Prostate gland (tissue), 2 donors: ENCODE results near the gene MGAT5. TPM values are rescaled to one million over a fixed set of nuclear protein-coding genes. Genes with fewer than 3 reads are reported as not detected.

Experiments
- DNase-seq: peaks from one replicate; pipeline ENCODE4 v3.0.0-alpha.2; 2019; ENCODE audit warnings: low spot score
- H3K27ac ChIP-seq, 2 donors: fragments of 200-600 bp; sonication (generic); 2 replicates each; pipeline ENCODE4 v1.5.1; 2017 to 2019
- H3K27me3 ChIP-seq: fragments of 200-600 bp; sonication (generic); replicated peaks from 2 replicates; pipeline ENCODE4 v1.5.1; 2019; ENCODE audit not compliant: insufficient read depth
- H3K36me3 ChIP-seq, 2 donors: fragments of 200-600 bp; sonication (generic); 1 replicate in 1 of 2; 2 replicates in 1 of 2; pipeline versions ENCODE4 v1.5.1 to v1.8.1; 2017 to 2019
- H3K4me1 ChIP-seq: fragments of 200-600 bp; sonication (generic); replicated peaks from 2 replicates; pipeline ENCODE4 v1.5.1; 2019
- H3K4me3 ChIP-seq, 2 donors: fragments of 200-600 bp; sonication (generic); 2 replicates each; pipeline ENCODE4 v1.5.1; 2017 to 2019
- H3K9me3 ChIP-seq: fragments of 200-600 bp; sonication (generic); 2 replicates; pipeline ENCODE4 v1.5.1; 2017
- POLR2A ChIP-seq: fragments of 450-650 bp; IDR thresholded peaks from one replicate; pipeline ENCODE4 v1.6.1; 2016; ENCODE audit warnings: antibody characterized with exemption, mild to moderate bottlenecking
- POLR2AphosphoS5 ChIP-seq: sonication (generic); formaldehyde crosslinking; IDR thresholded peaks from one replicate; pipeline ENCODE4 v1.6.1; 2017; ENCODE audit warnings: antibody characterized with exemption
- WGBS: methylation state at CpG from one replicate; pipeline ENCODE4 v1.1.5; 2018; 5-methylcytosine and 5-hydroxymethylcytosine counted together
- intact Hi-C: fragments of 100-400 bp; cut with DNase I; formaldehyde crosslinking; loops from one replicate; pipeline ENCODE4 v1.14.2; 2022
- total RNA-seq, 2 donors: library from RNA; depleted of rRNA; stranded (reverse); fragments of >200 nt; gene quantifications; one replicate each; pipeline ENCODE4 v1.1.0, GENCODE V29; 2016
- TF ChIP-seq, protein P1 (sequence below), 4 experiments: fragments of 200-600 bp in 2 of 4; fragments of 450-650 bp in 2 of 4; sonication (generic) in 2 of 4; IDR thresholded peaks; 1 replicate in 3 of 4; 2 replicates in 1 of 4; pipeline ENCODE4 v1.5.1; 2016 to 2019; ENCODE audit warnings: antibody characterized with exemption in 4 of 4, mild to moderate bottlenecking in 2 of 4, moderate library complexity in 2 of 4

Gene MGAT5
- total RNA-seq, 2 donors from 2014 or later, result 20.1 to 83.2 TPM

DNA sequence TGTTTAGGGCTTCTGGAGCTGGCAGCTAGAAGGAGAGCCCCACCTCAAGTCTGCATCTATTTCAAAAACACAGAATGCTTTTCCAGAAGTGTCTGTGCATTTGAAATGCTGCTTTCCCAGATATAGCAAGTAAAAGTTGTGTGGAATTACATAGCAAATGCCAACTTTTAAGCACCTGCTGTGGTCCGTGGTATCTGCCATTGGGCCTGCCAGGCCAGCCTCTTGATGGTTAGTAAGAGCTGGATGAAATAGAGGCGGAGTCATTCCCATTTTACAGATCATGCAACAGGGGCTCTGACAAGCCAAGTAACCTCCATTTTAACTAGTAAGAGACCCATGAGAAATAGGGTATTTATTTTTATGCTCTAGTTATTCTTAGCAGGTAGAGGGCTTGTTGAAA lies 61.6 kb downstream of the MGAT5 start:
- intact Hi-C loops, result no loop called here
- Histone ChIP-seq H3K36me3 (no peaks in the 10 kb centered on the region), H3K9me3 (no peaks in the 10 kb centered on the region), H3K27ac (no peak overlapping the region), H3K4me3 (no peak overlapping the region), H3K4me1 (no peaks in the 10 kb centered on the region), H3K27me3 (no peaks in the 10 kb centered on the region)
- 91% methylated on average over 2 of the region's 2 CpGs for WGBS
- DNase-seq, result no peak
- no peak for TF ChIP-seq POLR2A
- TF ChIP-seq, protein P1, sequence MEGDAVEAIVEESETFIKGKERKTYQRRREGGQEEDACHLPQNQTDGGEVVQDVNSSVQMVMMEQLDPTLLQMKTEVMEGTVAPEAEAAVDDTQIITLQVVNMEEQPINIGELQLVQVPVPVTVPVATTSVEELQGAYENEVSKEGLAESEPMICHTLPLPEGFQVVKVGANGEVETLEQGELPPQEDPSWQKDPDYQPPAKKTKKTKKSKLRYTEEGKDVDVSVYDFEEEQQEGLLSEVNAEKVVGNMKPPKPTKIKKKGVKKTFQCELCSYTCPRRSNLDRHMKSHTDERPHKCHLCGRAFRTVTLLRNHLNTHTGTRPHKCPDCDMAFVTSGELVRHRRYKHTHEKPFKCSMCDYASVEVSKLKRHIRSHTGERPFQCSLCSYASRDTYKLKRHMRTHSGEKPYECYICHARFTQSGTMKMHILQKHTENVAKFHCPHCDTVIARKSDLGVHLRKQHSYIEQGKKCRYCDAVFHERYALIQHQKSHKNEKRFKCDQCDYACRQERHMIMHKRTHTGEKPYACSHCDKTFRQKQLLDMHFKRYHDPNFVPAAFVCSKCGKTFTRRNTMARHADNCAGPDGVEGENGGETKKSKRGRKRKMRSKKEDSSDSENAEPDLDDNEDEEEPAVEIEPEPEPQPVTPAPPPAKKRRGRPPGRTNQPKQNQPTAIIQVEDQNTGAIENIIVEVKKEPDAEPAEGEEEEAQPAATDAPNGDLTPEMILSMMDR (IDR thresholded peaks at IDR 0.05), result no peak
- TF ChIP-seq POLR2AphosphoS5, result no peak

DNA sequence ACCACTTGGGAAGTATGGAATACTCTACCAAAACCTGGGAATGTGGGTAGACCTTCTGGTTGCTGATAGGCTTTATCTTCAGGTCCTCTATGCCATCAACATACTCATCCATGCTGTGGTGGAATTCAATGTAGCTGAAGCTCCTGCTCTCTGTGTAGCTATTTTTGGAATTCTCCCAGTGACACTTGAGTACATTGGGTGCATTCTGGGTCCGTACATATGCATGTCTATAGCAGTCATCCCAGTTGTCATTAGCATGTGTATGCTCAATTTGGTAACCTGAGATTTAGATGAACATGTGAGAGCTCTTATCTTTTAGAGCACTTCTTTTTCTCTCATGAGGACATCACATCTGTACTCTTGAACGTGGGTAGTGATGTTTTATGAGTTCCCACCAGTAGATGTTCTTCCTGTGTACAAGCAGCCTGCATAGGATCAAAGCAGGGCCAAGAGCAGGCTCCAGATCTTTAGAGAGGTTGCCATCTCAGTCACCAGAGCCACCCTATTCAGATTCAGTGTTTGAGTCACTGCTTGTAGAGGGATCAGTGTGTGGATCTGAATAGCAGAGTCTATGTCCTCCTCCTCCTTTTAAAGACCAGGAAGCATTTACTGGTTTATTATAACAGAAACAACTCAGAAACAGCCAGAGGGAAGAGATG lies 65.9 kb downstream of the MGAT5 start:
- 63% methylated on average over 2 of the region's 2 CpGs for WGBS

DNA sequence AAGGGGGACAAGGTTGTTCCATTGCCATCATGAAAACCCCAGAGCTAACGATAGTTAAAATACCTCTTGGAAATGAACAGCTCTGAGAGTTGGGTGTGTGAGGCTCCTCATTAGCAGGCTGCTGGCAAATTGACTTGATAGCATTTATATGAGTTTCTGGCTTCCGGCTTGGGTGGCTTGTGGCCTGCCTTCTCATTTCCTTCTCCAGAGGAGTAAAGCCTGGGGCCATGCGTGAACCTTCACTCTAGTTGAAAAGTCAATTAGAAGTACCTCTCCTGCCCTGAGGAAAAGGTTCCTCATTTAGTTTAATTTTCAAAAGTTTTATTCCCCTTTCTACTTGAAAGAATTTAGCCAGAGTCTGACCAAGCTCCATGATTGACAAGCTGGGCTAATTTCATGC lies 67.1 kb downstream of the MGAT5 start:
- TF ChIP-seq POLR2AphosphoS5 (no peak), POLR2A (no peak)
- TF ChIP-seq, protein P1 (IDR thresholded peaks at IDR 0.05), result no peak
- Histone ChIP-seq H3K4me3 (no peak overlapping the region), H3K27ac (no peak overlapping the region), H3K36me3 (no peaks in the 10 kb centered on the region), H3K4me1 (no peaks in the 10 kb centered on the region), H3K27me3 (no peaks in the 10 kb centered on the region), H3K9me3 (no peaks in the 10 kb centered on the region)
- 86% methylated on average over 3 of the region's 3 CpGs for WGBS
- intact Hi-C loops, result no loop called here
- DNase-seq, result no peak

More for the DNA sequence above, 65.9 kb downstream of the MGAT5 start:
- Histone ChIP-seq H3K4me1 (no peaks in the 10 kb centered on the region), H3K4me3 (no peak overlapping the region), H3K9me3 (no peaks in the 10 kb centered on the region), H3K36me3 (no peaks in the 10 kb centered on the region), H3K27me3 (no peaks in the 10 kb centered on the region), H3K27ac (no peak overlapping the region)
- intact Hi-C loops, result no loop called here
- TF ChIP-seq, protein P1 (IDR thresholded peaks at IDR 0.05), result no peak
- TF ChIP-seq POLR2A (no peak), POLR2AphosphoS5 (no peak)
- no peak for DNase-seq

DNA sequence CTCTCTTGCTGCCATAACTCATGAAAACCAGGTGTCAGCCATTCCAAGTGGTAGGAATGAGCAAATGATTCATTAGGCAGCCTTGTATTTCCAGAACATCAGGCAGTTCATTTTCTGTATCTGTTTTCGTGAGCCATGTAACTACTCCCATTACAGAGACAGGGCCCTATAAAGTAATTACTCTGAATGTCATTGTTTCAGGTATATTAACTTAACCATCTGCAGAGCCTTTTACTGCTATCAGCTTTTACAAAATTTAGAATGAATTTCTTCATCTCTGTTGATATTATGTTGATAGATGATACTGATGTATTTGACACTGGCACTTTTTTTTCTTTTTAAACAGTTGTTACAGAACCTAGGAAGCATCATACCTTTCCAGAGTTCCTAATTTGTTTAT lies 69.9 kb downstream of the MGAT5 start:
- no peak for DNase-seq
- H3K4me3 ChIP-seq, result no peak overlapping the region
- H3K4me1 ChIP-seq, result no peaks in the 10 kb centered on the region
- 97% methylated on average over 1 of the region's 1 CpG for WGBS
- H3K9me3 ChIP-seq, result no peaks in the 10 kb centered on the region
- no peaks in the 10 kb centered on the region for H3K27me3 ChIP-seq
- no peak overlapping the region for H3K27ac ChIP-seq
- intact Hi-C loops, result no loop called here
- TF ChIP-seq, protein P1 (IDR thresholded peaks at IDR 0.05), result no peak
- TF ChIP-seq POLR2A (no peak), POLR2AphosphoS5 (no peak)
- no peaks in the 10 kb centered on the region for H3K36me3 ChIP-seq

DNA sequence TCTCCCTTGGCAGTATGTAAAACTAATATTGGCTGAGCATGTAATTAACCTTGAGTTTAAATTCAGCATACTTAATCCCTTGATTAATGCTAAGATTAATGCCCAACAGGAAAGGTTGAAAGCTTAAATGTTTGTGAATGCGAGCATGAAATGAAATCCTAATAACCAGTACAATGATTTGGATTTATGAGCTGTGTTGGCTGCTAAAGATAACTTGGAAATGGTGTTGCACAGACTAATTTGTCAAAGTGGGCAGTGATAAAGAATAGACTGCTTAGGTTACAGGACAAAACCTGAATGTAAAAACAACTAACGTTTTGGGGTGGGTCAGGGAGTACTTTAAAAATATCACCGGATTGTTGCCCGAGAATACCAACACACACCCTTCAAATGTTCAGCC lies 70.6 kb downstream of the MGAT5 start:
- no peak for TF ChIP-seq POLR2A
- TF ChIP-seq, protein P1 (IDR thresholded peaks at IDR 0.05), result no peak
- no peak for TF ChIP-seq POLR2AphosphoS5
- no peaks in the 10 kb centered on the region for H3K9me3 ChIP-seq
- H3K27ac ChIP-seq, result no peak overlapping the region
- H3K36me3 ChIP-seq, result no peaks in the 10 kb centered on the region
- H3K4me1 ChIP-seq, result no peaks in the 10 kb centered on the region
- no peak for DNase-seq
- intact Hi-C loops, result no loop called here
- H3K27me3 ChIP-seq, result no peaks in the 10 kb centered on the region
- WGBS, result 27% methylated on average over 4 of the region's 4 CpGs
- H3K4me3 ChIP-seq, result no peak overlapping the region
